Psoas muscle (tissue), 8 donors: Measurements from ENCODE around the gene ITPA. TPM values are rescaled to one million over a fixed set of nuclear protein-coding genes. Genes with fewer than 3 reads are reported as not detected.

Source experiments
- ATAC-seq, 4 donors: fragments of 200-7000 bp; cut with Tn5 transposase; one replicate each; pipeline ENCODE4 v1.9.1; 2020; ENCODE audit warnings: moderate library complexity in 3 of 4, mild to moderate bottlenecking in 2 of 4
- DNase-seq, 2 donors: peaks; one replicate each; pipeline ENCODE4 v3.0.0-alpha.2; 2020
- H3K27ac ChIP-seq: fragments of 200-600 bp; one replicate; pipeline ENCODE4 v1.8.0; 2022
- H3K27me3 ChIP-seq, 3 donors: fragments of 200-600 bp in 1 of 3; one replicate each; pipeline versions ENCODE4 v1.6.1 to v1.8.0; 2013 to 2022; ENCODE audit warnings: low read length in 2 of 3, mild to moderate bottlenecking in 2 of 3, moderate library complexity in 1 of 3; ENCODE audit not compliant: insufficient read depth in 3 of 3
- H3K36me3 ChIP-seq, 2 donors: fragments of 200-600 bp in 1 of 2; one replicate each; pipeline versions ENCODE4 v1.6.1 to v1.8.0; 2013 to 2022; ENCODE audit warnings: low read depth in 1 of 2, mild to moderate bottlenecking in 1 of 2, moderate library complexity in 1 of 2; ENCODE audit not compliant: insufficient read depth in 1 of 2
- H3K4me1 ChIP-seq: fragments of 200-600 bp; one replicate; pipeline ENCODE4 v1.8.0; 2022
- H3K4me3 ChIP-seq: fragments of 200-600 bp; one replicate; pipeline ENCODE4 v1.8.0; 2022; ENCODE audit warnings: mild to moderate bottlenecking
- H3K9me3 ChIP-seq: fragments of 200-600 bp; one replicate; pipeline ENCODE4 v1.8.0; 2022
- WGBS, 3 donors: extraction: QIAGEN DNeasy Blood & Tissue Kit; methylation state at CpG; one replicate each; pipeline versions ENCODE4 v1.1.6 to v1.1.7; 2013; 5-methylcytosine and 5-hydroxymethylcytosine counted together
- intact Hi-C, 2 donors: fragments of 100-400 bp; cut with DNase I; formaldehyde crosslinking; loops; one replicate each; pipeline versions ENCODE4 v1.11.0 to v1.14.2; 2022
- polyA plus RNA-seq, 3 donors: library from polyadenylated mRNA; stranded (reverse); fragments of 200-250 nt; gene quantifications; one replicate each; pipeline ENCODE4 v1.2.3, GENCODE V29; 2013
- total RNA-seq, 4 donors: library from RNA; stranded (reverse); fragmentation: NEBNext Ultra II Directional in 2 of 4; extraction: Animal tissue kit (Norgen Biotek cat#: 25700) in 2 of 4; gene quantifications; one replicate each; pipeline versions ENCODE4 v1.2.1 to v1.2.4, GENCODE V29; 2021 to 2023
- TF ChIP-seq, protein P1 (sequence below): fragments of 200-600 bp; IDR thresholded peaks from one replicate; pipeline ENCODE4 v1.8.0; 2022; ENCODE audit warnings: antibody characterized with exemption
- donor health status: healthy with polysubstance abuse.
- donor health status: DM: no; HTN: no; CAD: no; lungs with moderate emphysema.
- donor health status: Bipolar disorder and iron deficiency.
- donor health status: healthy.
- donor health status: DM: yes; HTN: yes; CAD: no.
- donor health status: DM: no; HTN: no; CAD: no.
- donor health status: DM: no; HTN: no; CAD: no.
- donor health status: DM: yes; HTN: yes; CAD: no.

The ITPA gene
- total and polyA plus RNA-seq, 7 donors: 19.6 to 83.9 (median 26.0) TPM

DNA sequence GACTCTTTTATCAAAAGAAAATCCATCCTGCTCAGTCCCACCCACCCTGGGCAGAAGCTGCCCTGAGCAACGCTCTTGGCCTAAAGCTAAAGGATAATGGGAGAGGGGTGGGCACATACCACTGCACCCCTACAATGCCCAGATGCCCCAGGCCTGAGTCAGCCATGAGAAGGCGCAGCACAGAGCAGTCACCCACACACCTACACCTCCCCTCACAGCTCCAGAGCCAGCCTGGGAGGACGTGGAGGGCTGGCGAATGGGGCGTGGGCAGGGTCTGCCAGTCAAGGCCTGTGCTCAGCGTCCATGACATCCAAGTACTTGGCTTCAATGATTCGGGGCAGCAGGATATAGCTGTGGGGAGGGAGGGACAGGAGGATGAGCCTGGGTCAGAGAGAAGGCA lies 18.2 kb downstream of the ITPA start:
- H3K4me1 ChIP-seq: peaks cover 15% of the 10 kb centered on the region
- no peak for DNase-seq
- intact Hi-C loops: no loop called here

DNA sequence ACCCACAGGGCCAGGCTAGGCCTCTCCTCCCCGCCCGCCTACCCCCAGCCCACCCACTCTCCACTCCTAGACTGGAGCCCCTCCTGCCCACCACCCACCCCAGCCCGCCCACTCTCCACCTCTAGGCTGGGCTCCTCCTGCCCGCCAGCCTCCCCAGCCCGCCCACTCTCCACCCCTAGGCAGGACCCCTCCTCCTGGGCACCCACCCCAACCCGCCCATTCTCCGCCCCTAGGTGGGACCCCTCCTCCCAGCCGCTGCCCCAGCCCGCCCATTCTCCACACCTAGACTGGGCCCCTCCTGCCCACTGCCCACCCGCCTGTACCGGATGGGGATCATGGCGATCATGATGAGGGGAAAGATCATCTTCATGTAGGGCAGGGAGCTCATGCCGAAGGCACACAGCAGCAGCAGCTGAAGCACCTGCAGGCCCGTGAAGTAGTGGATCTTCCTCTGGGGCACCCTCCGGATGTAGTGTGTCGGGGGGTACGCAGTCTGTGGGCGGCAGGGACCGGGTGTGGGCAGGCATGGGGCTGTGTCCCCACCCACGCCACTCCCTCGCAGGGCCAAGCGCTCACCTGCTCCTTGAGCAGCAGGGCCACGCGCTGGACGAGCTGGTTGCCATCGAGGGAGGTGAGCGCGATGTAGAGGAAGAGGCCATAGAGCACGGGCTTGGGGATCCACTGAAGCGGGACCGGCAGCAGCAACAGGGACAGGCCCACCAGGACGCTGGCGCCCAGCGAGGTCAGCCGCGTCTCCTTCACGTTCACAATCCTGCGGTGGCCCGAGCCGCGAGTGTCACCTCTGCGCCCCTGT lies 18.8 kb downstream of the ITPA start:
- ATAC-seq (no peak), DNase-seq (no peak)
- H3K36me3 ChIP-seq: no peaks in the 10 kb centered on the region
- peaks cover 10% of the 10 kb centered on the region for H3K4me1 ChIP-seq
- intact Hi-C loops: no loop called here
- 80 to 90% (median 85%) methylated on average over 33 to 42 of the region's 42 CpGs for WGBS, 3 donors
- TF ChIP-seq, protein P1, sequence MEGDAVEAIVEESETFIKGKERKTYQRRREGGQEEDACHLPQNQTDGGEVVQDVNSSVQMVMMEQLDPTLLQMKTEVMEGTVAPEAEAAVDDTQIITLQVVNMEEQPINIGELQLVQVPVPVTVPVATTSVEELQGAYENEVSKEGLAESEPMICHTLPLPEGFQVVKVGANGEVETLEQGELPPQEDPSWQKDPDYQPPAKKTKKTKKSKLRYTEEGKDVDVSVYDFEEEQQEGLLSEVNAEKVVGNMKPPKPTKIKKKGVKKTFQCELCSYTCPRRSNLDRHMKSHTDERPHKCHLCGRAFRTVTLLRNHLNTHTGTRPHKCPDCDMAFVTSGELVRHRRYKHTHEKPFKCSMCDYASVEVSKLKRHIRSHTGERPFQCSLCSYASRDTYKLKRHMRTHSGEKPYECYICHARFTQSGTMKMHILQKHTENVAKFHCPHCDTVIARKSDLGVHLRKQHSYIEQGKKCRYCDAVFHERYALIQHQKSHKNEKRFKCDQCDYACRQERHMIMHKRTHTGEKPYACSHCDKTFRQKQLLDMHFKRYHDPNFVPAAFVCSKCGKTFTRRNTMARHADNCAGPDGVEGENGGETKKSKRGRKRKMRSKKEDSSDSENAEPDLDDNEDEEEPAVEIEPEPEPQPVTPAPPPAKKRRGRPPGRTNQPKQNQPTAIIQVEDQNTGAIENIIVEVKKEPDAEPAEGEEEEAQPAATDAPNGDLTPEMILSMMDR: no peak
- H3K9me3 ChIP-seq: no peaks in the 10 kb centered on the region
- H3K27me3 ChIP-seq: no peaks in the 10 kb centered on the region
- no peak overlapping the region for H3K27ac ChIP-seq
- no peak overlapping the region for H3K4me3 ChIP-seq

More for the DNA sequence above, 18.2 kb downstream of the ITPA start:
- Histone ChIP-seq H3K27ac (no peak overlapping the region), H3K27me3 (no peaks in the 10 kb centered on the region), H3K4me3 (no peak overlapping the region), H3K9me3 (no peaks in the 10 kb centered on the region), H3K36me3 (peaks cover 0 to 2% of the 10 kb centered on the region in 2 donors)
- TF ChIP-seq, protein P1: no peak
- WGBS, 3 donors: 77 to 83% (median 81%) methylated on average over 7 of the region's 7 CpGs
- ATAC-seq: no peak

DNA sequence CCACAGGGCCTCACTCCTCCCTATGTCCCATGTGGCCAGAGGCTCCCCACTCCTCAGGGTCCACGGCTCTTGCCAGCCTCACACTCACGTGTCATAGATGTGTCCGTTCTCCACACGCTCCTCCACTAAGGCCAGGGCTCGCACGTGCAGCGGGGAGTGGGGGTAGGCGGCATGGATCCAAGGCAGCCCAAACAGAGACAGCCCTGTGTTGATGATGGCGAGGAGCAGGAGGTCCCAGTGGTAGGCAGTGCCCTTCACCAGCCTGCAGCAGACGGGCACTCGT lies 19.4 kb downstream of the ITPA start:
- WGBS, 3 donors: 79 to 91% (median 87%) methylated on average over 11 of the region's 11 CpGs
- H3K9me3 ChIP-seq: no peaks in the 10 kb centered on the region
- no peak overlapping the region for H3K4me3 ChIP-seq
- no peak overlapping the region for H3K27ac ChIP-seq
- ATAC-seq: no peak
- TF ChIP-seq, protein P1: no peak
- H3K4me1 ChIP-seq: peaks cover 4% of the 10 kb centered on the region
- DNase-seq: no peak
- H3K27me3 ChIP-seq: no peaks in the 10 kb centered on the region
- H3K36me3 ChIP-seq: no peaks in the 10 kb centered on the region
- intact Hi-C loops: no loop called here

DNA sequence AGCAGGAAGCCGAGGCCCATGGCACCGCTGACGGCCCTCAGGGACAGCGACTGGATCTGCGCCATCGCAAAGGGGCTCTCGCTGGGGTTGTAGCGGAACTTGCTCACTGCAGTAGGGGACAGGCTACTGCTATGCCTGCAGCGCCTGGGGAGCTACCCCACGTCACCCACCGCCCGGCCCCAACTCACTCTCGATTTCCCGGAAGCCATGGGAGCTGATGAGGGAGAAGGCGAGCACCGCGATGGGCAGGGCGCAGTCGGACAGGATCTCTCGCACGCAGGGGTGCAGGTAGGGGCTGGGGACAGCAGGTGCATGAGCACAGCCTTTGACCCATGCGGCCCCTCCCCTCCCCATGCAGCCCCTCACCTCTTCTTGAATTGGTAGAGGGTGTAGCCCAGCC lies 19.9 kb downstream of the ITPA start:
- WGBS, 3 donors: 92 to 94% (median 94%) methylated on average over 19 to 22 of the region's 22 CpGs
- H3K36me3 ChIP-seq: no peaks in the 10 kb centered on the region
- DNase-seq (no peak), ATAC-seq (no peak)
- H3K4me3 ChIP-seq: no peak overlapping the region
- TF ChIP-seq, protein P1: no peak
- no peaks in the 10 kb centered on the region for H3K4me1 ChIP-seq
- no peaks in the 10 kb centered on the region for H3K9me3 ChIP-seq
- H3K27ac ChIP-seq: no peak overlapping the region
- H3K27me3 ChIP-seq: no peaks in the 10 kb centered on the region
- intact Hi-C loops: no loop called here

DNA sequence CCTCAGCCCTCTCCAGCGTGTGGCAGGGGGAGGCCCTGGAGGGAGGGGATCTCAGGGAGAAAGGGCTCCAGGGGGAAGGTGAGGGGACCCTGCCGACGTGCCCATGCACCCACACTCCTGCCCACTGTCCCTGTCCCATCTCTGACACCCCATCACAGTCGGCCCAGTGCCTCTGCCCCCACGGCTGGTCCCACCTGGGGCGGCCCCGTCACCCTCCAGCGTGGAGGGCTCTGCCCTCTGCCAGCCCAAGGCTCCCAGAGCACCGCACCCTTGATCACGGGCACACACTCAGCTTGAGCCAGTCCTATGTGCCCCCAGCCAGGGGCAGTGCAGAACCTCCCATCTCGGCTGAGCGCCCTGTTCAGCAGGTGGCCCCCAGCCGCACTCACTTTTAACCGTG lies 20.5 kb downstream of the ITPA start:
- Histone ChIP-seq H3K27ac (no peak overlapping the region), H3K27me3 (no peaks in the 10 kb centered on the region), H3K4me1 (no peaks in the 10 kb centered on the region), H3K4me3 (no peak overlapping the region), H3K9me3 (no peaks in the 10 kb centered on the region), H3K36me3 (no peaks in the 10 kb centered on the region)
- TF ChIP-seq, protein P1: no peak
- WGBS, 3 donors: 90 to 93% (median 91%) methylated on average over 11 to 14 of the region's 14 CpGs
- intact Hi-C loops: no loop called here
- ATAC-seq (no peak), DNase-seq (no peak)
